Activated CD4-positive, alpha-beta memory T cell treated with anti-CD3 and anti-CD28 coated beads, Interleukin-2, amount 10 ng/mL, durations not matched to agents 7 days and 5 days (primary cell): ENCODE data around the gene CACNA1A. TPM values are rescaled to one million over a fixed set of nuclear protein-coding genes. Genes with fewer than 3 reads are reported as not detected.
A peak's percentile ranks its signal among the peaks of the same experiment; 100 is the strongest.

Experiments used
- CTCF ChIA-PET: fragments of 350-600 bp; sonication (Branson Sonifier 250); formaldehyde crosslinking; loops from one replicate; lab custom pipeline; 2021; ENCODE audit warnings: antibody characterized with exemption, inconsistent platforms; lab: Charles Lee
- POLR2A ChIA-PET: fragments of 350-600 bp; sonication (Branson Sonifier 250); formaldehyde crosslinking; loops from one replicate; lab custom pipeline; 2021; ENCODE audit warnings: antibody characterized with exemption; lab: Charles Lee
- DNase-seq: peaks from one replicate; pipeline ENCODE4 v3.0.0-alpha.2; 2020
- H3K27ac Mint-ChIP-seq: one replicate; pipeline ENCODE4 v1.8.0; 2021; ENCODE audit warnings: mild to moderate bottlenecking, mixed read lengths
- H3K27me3 Mint-ChIP-seq: one replicate; pipeline ENCODE4 v1.8.0; 2021; ENCODE audit warnings: mixed read lengths
- H3K36me3 Mint-ChIP-seq: one replicate; pipeline ENCODE4 v1.8.0; 2021; ENCODE audit warnings: low read depth, mixed read lengths
- H3K4me1 Mint-ChIP-seq: one replicate; pipeline ENCODE4 v1.8.0; 2021; ENCODE audit warnings: mixed read lengths
- H3K4me3 Mint-ChIP-seq: one replicate; pipeline ENCODE4 v1.8.0; 2021; ENCODE audit warnings: mild to moderate bottlenecking, mixed read lengths
- H3K9me3 Mint-ChIP-seq: one replicate; pipeline ENCODE4 v1.8.0; 2021; ENCODE audit warnings: mixed read lengths
- total RNA-seq, 2 experiments: library from RNA; stranded (reverse); gene quantifications; one replicate each; pipeline ENCODE4 v1.2.3, GENCODE V29; 2021

The CACNA1A gene
- total RNA-seq, 2 experiments from 2014 or later: 3.6 to 4.1 TPM

GRCh38 chr19:13476071-13476470 is 30.2 kb downstream of the CACNA1A start:
- no peak overlapping the region for H3K27ac Mint-ChIP-seq
- no peaks in the 10 kb centered on the region for H3K27me3 Mint-ChIP-seq
- DNase-seq: no peak
- CTCF ChIA-PET: no interaction called here
- no peak overlapping the region for H3K4me3 Mint-ChIP-seq
- POLR2A ChIA-PET: no interaction called here
- peaks cover 5% of the 10 kb centered on the region for H3K36me3 Mint-ChIP-seq
- H3K9me3 Mint-ChIP-seq: peaks cover 29% of the 10 kb centered on the region
- no peaks in the 10 kb centered on the region for H3K4me1 Mint-ChIP-seq

- no peak for DNase-seq
- no peaks in the 10 kb centered on the region for H3K27me3 Mint-ChIP-seq
- H3K4me3 Mint-ChIP-seq: no peak overlapping the region
- CTCF ChIA-PET: no interaction called here
- peaks cover 29% of the 10 kb centered on the region for H3K9me3 Mint-ChIP-seq
- H3K27ac Mint-ChIP-seq: no peak overlapping the region
- peaks cover 5% of the 10 kb centered on the region for H3K36me3 Mint-ChIP-seq
- POLR2A ChIA-PET: no interaction called here
- H3K4me1 Mint-ChIP-seq: no peaks in the 10 kb centered on the region
Measured at GRCh38 chr19:13475044-13475443, 31.2 kb downstream of the CACNA1A start.

GRCh38 chr19:13466697-13467096 is 39.6 kb downstream of the CACNA1A start:
- Mint-ChIP-seq H3K27ac (no peak overlapping the region), H3K4me1 (no peaks in the 10 kb centered on the region), H3K9me3 (no peaks in the 10 kb centered on the region), H3K27me3 (no peaks in the 10 kb centered on the region), H3K36me3 (no peaks in the 10 kb centered on the region), H3K4me3 (no peak overlapping the region)
- CTCF ChIA-PET: no interaction called here
- no peak for DNase-seq
- POLR2A ChIA-PET: no interaction called here

- peak; percentile 17 for DNase-seq
- no peaks in the 10 kb centered on the region for H3K36me3 Mint-ChIP-seq
- H3K27me3 Mint-ChIP-seq: no peaks in the 10 kb centered on the region
- no peak overlapping the region for H3K4me3 Mint-ChIP-seq
- CTCF ChIA-PET: no interaction called here
- POLR2A ChIA-PET: no interaction called here
- H3K9me3 Mint-ChIP-seq: no peaks in the 10 kb centered on the region
- H3K27ac Mint-ChIP-seq: no peak overlapping the region
- no peaks in the 10 kb centered on the region for H3K4me1 Mint-ChIP-seq
Measured at GRCh38 chr19:13463296-13463695, 43.0 kb downstream of the CACNA1A start.

GRCh38 chr19:13461536-13461935 is 44.7 kb downstream of the CACNA1A start:
- Mint-ChIP-seq H3K4me1 (no peaks in the 10 kb centered on the region), H3K27me3 (no peaks in the 10 kb centered on the region), H3K27ac (no peak overlapping the region), H3K4me3 (no peak overlapping the region), H3K36me3 (no peaks in the 10 kb centered on the region), H3K9me3 (no peaks in the 10 kb centered on the region)
- ChIA-PET POLR2A (no interaction called here), CTCF (no interaction called here)
- no peak for DNase-seq

GRCh38 chr19:13460045-13460444 is 46.2 kb downstream of the CACNA1A start:
- H3K27ac Mint-ChIP-seq: no peak overlapping the region
- no peaks in the 10 kb centered on the region for H3K4me1 Mint-ChIP-seq
- no peak overlapping the region for H3K4me3 Mint-ChIP-seq
- ChIA-PET CTCF (no interaction called here), POLR2A (no interaction called here)
- H3K9me3 Mint-ChIP-seq: no peaks in the 10 kb centered on the region
- DNase-seq: no peak
- no peaks in the 10 kb centered on the region for H3K36me3 Mint-ChIP-seq
- no peaks in the 10 kb centered on the region for H3K27me3 Mint-ChIP-seq

- no peak overlapping the region for H3K27ac Mint-ChIP-seq
- CTCF ChIA-PET: no interaction called here
Measured at GRCh38 chr19:13459351-13459750, 46.9 kb downstream of the CACNA1A start.

GRCh38 chr19:13451434-13451995 is 54.8 kb downstream of the CACNA1A start:
- H3K4me1 Mint-ChIP-seq: no peaks in the 10 kb centered on the region

More at GRCh38 chr19:13459351-13459750, 46.9 kb downstream of the CACNA1A start:
- Mint-ChIP-seq H3K27me3 (no peaks in the 10 kb centered on the region), H3K9me3 (no peaks in the 10 kb centered on the region), H3K4me1 (no peaks in the 10 kb centered on the region), H3K36me3 (no peaks in the 10 kb centered on the region), H3K4me3 (no peak overlapping the region)
- POLR2A ChIA-PET: no interaction called here
- DNase-seq: no peak

GRCh38 chr19:13447978-13448377 is 58.3 kb downstream of the CACNA1A start:
- Mint-ChIP-seq H3K27ac (no peak overlapping the region), H3K4me1 (no peaks in the 10 kb centered on the region), H3K4me3 (no peak overlapping the region), H3K27me3 (no peaks in the 10 kb centered on the region), H3K9me3 (peaks cover 27% of the 10 kb centered on the region), H3K36me3 (no peaks in the 10 kb centered on the region)
- ChIA-PET POLR2A (no interaction called here), CTCF (no interaction called here)
- DNase-seq: no peak

More at GRCh38 chr19:13451434-13451995, 54.8 kb downstream of the CACNA1A start:
- Mint-ChIP-seq H3K27ac (no peak overlapping the region), H3K9me3 (peaks cover 27% of the 10 kb centered on the region), H3K36me3 (no peaks in the 10 kb centered on the region), H3K4me3 (no peak overlapping the region), H3K27me3 (no peaks in the 10 kb centered on the region)
- no peak for DNase-seq
- ChIA-PET CTCF (no interaction called here), POLR2A (no interaction called here)

- Mint-ChIP-seq H3K4me1 (no peaks in the 10 kb centered on the region), H3K9me3 (peaks cover 5% of the 10 kb centered on the region), H3K27ac (no peak overlapping the region), H3K27me3 (no peaks in the 10 kb centered on the region), H3K36me3 (no peaks in the 10 kb centered on the region), H3K4me3 (no peak overlapping the region)
- ChIA-PET POLR2A (no interaction called here), CTCF (interaction anchor here (1.2 kb wide), 1 partner anchor 164 kb away, joined by 4 read pairs; no protein-coding TSS in a partner anchor)
- DNase-seq: peak; percentile 49
Measured at GRCh38 chr19:13441810-13442512, 64.3 kb downstream of the CACNA1A start.

- no peaks in the 10 kb centered on the region for H3K4me1 Mint-ChIP-seq
- CTCF ChIA-PET: no interaction called here
- no peak for DNase-seq
- peaks cover 5% of the 10 kb centered on the region for H3K9me3 Mint-ChIP-seq
- no peak overlapping the region for H3K4me3 Mint-ChIP-seq
- no peaks in the 10 kb centered on the region for H3K27me3 Mint-ChIP-seq
- no peak overlapping the region for H3K27ac Mint-ChIP-seq
- POLR2A ChIA-PET: interaction anchor here (0.5 kb wide), 1 partner anchor 422 kb away, joined by 4 read pairs; no protein-coding TSS in a partner anchor
- H3K36me3 Mint-ChIP-seq: no peaks in the 10 kb centered on the region
Measured at GRCh38 chr19:13437919-13438618, 68.2 kb downstream of the CACNA1A start.

GRCh38 chr19:13436352-13436751 is 69.9 kb downstream of the CACNA1A start:
- ChIA-PET CTCF (interaction anchor here (0.7 kb wide), 1 partner anchor 47 kb away, joined by 3 read pairs; no protein-coding TSS in a partner anchor), POLR2A (no interaction called here)
- H3K4me3 Mint-ChIP-seq: no peak overlapping the region
- peaks cover 5% of the 10 kb centered on the region for H3K9me3 Mint-ChIP-seq
- no peak for DNase-seq
- no peaks in the 10 kb centered on the region for H3K36me3 Mint-ChIP-seq
- H3K4me1 Mint-ChIP-seq: no peaks in the 10 kb centered on the region
- no peak overlapping the region for H3K27ac Mint-ChIP-seq
- no peaks in the 10 kb centered on the region for H3K27me3 Mint-ChIP-seq

GRCh38 chr19:13430790-13431582 is 75.3 kb downstream of the CACNA1A start:
- H3K4me3 Mint-ChIP-seq: no peak overlapping the region
- CTCF ChIA-PET: no interaction called here
- no peaks in the 10 kb centered on the region for H3K9me3 Mint-ChIP-seq
- no peaks in the 10 kb centered on the region for H3K4me1 Mint-ChIP-seq
- POLR2A ChIA-PET: no interaction called here
- peak; percentile 60 for DNase-seq
- H3K36me3 Mint-ChIP-seq: no peaks in the 10 kb centered on the region
- peaks cover 4% of the 10 kb centered on the region for H3K27me3 Mint-ChIP-seq
- H3K27ac Mint-ChIP-seq: no peak overlapping the region
